ENCODE measurements around the gene SNRPF. TPM values are rescaled to one million over a fixed set of nuclear protein-coding genes. Genes with fewer than 3 reads are reported as not detected.
A peak's percentile ranks its signal among the peaks of the same experiment; 100 is the strongest.
"Not testable (repeated sequence)": the region's sequence is repeated elsewhere in the genome, so short reads cannot be mapped to it uniquely, and the experiment has no call there.

Gene SNRPF
- 17.2 TPM for total RNA-seq

DNA sequence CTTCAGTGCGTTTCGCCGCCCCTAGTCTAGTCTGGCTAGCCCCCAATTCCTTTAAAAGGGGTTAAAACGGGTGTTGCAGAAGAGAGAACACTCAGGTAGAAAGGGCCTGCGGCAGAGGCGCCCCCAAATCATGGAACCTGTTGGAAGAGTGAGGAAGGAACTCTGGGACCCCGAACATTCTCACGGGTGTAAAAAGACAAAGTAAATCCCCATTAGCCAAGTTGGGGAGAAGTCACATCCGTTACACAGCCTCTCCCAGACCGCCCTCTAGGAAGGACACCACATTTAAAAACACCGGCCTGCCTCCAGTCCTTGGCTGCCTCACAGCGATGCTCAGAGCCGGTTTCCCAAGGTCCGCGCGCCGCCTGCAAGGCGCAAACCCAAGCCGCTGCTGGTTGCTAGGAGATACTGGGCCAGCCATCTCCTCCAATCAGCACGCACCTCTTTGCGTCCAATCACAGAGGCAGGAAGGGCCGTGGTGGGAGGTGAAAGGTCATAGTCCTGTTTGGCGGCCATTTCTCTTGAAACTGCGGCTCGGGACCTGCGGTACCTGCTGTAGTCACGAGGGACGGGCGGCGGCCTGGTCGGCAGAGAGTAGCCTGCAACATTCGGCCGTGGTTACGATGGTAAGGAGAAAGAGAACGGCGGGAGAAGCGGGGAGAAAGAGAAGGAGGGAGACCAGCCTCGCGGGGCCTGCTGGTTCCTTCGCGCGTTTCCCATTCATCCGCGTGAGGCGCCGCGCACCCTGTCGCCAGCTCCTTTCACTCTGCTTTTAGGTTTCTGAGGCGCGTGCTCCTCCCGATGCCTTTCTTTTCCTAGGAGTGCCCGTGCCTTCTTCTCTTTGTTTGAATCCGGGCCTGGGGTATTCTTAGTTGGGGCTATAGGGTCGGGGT is at the start of gene SNRPF:
Gene SNRPF, plus strand, starts transcription at position 502 of the 893 bp plus-strand sequence. Its CDS starts 122 bp downstream, at position 624.
- peak; percentile 97 for DNase-seq

DNA sequence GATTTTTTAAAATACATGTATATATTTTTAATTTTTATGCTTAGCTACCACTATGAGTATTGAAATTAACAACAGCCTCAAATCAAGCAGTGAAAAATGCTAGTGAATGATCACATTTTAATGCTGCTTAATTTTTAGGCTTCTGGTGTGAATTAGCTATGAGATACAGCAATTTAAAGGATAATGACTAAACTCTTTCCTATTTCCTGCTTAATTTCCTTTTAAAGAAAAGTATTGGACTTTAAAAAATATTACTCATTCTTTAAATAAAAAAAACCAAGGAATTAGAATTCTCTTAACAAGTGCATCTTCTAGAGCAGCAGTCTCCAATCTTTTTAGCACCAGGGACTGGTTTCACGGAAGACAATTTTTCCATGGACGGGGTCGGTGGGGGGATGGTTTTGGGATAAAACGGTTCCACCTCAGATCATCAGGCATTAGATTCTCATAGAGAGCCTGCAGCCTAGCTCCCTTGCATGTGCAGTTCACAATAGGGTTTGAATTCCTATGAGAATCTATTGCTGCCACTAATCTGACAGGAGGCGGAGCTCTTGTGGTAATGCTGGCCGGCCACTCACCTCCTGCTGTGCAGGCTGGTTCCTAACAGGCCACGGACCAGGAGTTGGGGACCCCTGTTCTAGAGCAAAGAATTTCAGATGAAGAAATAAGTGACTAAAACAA is 49.6 kb upstream of the SNRPF start:
- no peak for DNase-seq

- DNase-seq = no peak
Observed at GRCh38 chr12:95810411-95810810, 48.3 kb upstream of the SNRPF start.

- not testable (repeated sequence) for DNase-seq
Observed at GRCh38 chr12:95812155-95812554, 46.6 kb upstream of the SNRPF start.

- peak; percentile 18 for DNase-seq
Observed at GRCh38 chr12:95815632-95816212, 43.0 kb upstream of the SNRPF start.

DNA sequence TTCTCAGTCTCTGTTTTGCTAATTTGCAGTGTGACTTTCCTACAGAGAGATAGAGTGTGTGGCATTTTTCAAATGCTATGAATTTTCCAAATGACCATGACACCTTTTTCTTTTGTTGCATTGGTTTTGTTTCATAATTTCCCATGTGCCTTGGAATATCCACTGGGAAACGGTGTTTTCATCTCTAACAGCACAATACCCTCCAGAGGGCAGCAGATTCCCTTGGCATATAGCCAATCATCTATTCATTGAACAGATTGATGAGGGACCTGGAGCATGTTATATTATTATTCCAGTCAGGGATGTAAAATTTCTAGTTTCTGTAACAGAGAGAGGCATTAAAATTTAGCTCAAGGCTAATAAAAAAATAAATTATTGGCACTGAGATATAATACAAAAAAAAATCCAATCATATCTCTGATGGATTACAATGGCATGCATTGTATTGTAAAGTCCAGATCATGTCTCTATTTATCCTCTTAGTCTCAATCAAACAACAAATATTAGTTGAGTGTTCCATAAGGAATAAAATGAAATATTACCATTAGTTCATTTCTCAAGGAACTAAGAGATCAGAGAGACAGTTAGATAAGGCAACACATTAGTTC is 38.6 kb upstream of the SNRPF start:
- DNase-seq = peak; percentile 8

- no peak for DNase-seq
Observed at GRCh38 chr12:95829395-95829794, 29.4 kb upstream of the SNRPF start.

GRCh38 chr12:95830335-95831089 is 28.2 kb upstream of the SNRPF start:
- DNase-seq = no peak

- DNase-seq = no peak
Observed at GRCh38 chr12:95834572-95834971, 24.2 kb upstream of the SNRPF start.

- peak; percentile 4 for DNase-seq
Observed at GRCh38 chr12:95836185-95836609, 22.6 kb upstream of the SNRPF start.

- peak; percentile 8 for DNase-seq
Observed at GRCh38 chr12:95836630-95837239, 22.0 kb upstream of the SNRPF start.

DNA sequence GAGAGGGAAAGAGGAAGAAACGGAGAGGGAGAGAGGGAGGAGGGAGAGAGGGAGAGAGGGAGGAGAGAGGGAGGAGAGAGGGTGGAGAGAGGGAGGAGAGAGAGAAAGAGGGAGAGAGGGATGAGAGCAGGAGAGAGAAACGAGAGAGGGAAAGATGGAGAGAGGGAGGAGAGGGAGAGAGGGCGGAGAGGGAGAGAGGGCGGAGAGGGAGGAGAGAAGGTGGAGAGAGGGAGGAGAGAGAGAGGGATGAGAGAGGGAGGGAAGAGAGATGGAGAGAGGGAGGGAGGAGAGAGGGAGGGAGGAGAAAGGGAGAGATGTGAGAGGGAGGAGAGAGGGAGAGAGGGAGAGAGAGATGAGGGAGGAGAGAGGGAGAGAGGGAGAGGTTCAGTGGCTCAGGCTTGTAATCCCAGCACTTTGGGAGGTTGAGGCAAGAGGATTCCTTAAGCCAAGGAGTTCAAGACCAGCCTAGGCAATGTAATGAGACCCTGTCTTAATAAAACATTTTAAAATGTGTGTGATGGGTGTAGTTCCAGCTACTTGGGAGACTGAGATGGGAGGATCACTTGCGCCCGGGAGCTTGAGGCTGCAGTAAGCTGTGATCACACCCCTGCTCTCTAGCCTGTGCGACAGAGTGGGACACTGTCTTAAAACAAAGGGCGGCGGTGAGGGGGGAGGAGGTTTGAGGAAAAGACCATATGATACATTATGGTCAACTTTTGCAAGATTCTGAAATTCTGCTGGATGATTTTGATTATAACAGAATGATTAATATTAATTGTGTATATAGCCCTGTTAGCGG is 21.3 kb upstream of the SNRPF start:
- no peak for DNase-seq

DNA sequence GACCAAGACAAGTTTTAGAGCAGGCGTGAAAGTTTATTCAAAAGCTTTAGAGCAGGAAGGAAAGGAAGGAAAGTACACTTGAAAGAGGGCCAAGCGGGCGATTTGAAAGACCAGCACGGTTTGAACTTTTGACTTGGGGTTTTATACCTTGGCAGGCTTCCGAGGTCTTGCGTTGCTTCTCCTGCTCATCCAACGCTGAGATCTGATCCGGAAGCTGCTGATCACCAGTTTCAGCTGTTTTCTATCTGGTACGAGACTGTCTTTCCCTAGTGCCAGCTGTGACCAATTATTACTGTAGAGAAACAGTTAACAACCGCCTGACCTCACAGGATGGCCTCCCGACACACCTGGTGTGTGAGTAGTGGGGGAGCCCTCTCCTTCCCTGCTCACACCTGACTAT is 20.6 kb upstream of the SNRPF start:
- DNase-seq = no peak

DNA sequence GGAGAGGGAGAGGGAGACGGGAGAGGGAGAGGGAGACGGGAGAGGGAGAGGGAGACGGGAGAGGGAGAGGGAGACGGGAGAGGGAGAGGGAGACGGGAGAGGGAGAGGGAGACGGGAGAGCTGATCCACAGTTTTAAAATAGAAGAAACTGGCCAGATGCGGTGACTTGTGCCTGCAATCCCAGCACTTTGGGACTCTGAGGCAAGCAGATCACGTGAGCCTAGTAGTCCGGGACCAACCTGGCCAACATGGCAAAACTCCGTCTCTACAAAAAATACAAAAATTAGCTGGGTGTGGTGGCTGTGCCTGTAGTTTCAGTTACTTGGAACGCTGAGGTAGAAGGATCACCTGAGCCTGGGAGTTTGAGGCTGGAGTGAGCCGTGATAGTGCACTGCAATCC is 16.3 kb upstream of the SNRPF start:
- DNase-seq = not testable (repeated sequence)

GRCh38 chr12:95848575-95849388 is 10.0 kb upstream of the SNRPF start:
- no peak for DNase-seq

- DNase-seq = no peak
Observed at GRCh38 chr12:95851606-95852005, 7.1 kb upstream of the SNRPF start.

GRCh38 chr12:95852133-95852532 is 6.6 kb upstream of the SNRPF start:
- DNase-seq = no peak

GRCh38 chr12:95857156-95857555 is 1.6 kb upstream of the SNRPF start:
- no peak for DNase-seq

- DNase-seq = no peak
Observed at GRCh38 chr12:95857799-95858198, 953 bp upstream of the SNRPF start.

- DNase-seq = no peak
Observed at GRCh38 chr12:95859344-95859816, 628 bp downstream of the SNRPF start.
